Activated CD4-positive, alpha-beta T cell treated with anti-CD3 and anti-CD28 coated beads, Interleukin-2, amount 10 ng/mL, durations not matched to agents 24 days and 14 days (primary cell): ENCODE results near the gene GRIA4. TPM values are rescaled to one million over a fixed set of nuclear protein-coding genes. Genes with fewer than 3 reads are reported as not detected.

Experiments used
- DNase-seq: peaks from one replicate; pipeline ENCODE4 v3.0.0; 2022
- H3K27ac Mint-ChIP-seq: one replicate; pipeline ENCODE4 v1.8.0; 2022; ENCODE audit warnings: mild to moderate bottlenecking, mixed read lengths
- H3K27me3 Mint-ChIP-seq: one replicate; pipeline ENCODE4 v1.8.0; 2022; ENCODE audit warnings: mixed read lengths
- H3K36me3 Mint-ChIP-seq: one replicate; pipeline ENCODE4 v1.8.0; 2022; ENCODE audit warnings: low read depth, mild to moderate bottlenecking, mixed read lengths
- H3K4me1 Mint-ChIP-seq: one replicate; pipeline ENCODE4 v1.8.0; 2021; ENCODE audit warnings: mixed read lengths
- H3K4me3 Mint-ChIP-seq: one replicate; pipeline ENCODE4 v1.8.0; 2022; ENCODE audit warnings: mild to moderate bottlenecking, moderate library complexity, mixed read lengths
- H3K9me3 Mint-ChIP-seq: one replicate; pipeline ENCODE4 v1.8.0; 2021; ENCODE audit warnings: mixed read lengths
- intact Hi-C: fragments of 100-400 bp; cut with micrococcal nuclease; formaldehyde crosslinking; loops from one replicate; pipeline ENCODE4 v1.15.1; 2023
- total RNA-seq: library from RNA; stranded (reverse); gene quantifications from 2 replicates; pipeline ENCODE4 v1.2.3, GENCODE V29; 2022

The GRIA4 gene
- total RNA-seq, 1 donor from 2014 or later: not detected

DNA sequence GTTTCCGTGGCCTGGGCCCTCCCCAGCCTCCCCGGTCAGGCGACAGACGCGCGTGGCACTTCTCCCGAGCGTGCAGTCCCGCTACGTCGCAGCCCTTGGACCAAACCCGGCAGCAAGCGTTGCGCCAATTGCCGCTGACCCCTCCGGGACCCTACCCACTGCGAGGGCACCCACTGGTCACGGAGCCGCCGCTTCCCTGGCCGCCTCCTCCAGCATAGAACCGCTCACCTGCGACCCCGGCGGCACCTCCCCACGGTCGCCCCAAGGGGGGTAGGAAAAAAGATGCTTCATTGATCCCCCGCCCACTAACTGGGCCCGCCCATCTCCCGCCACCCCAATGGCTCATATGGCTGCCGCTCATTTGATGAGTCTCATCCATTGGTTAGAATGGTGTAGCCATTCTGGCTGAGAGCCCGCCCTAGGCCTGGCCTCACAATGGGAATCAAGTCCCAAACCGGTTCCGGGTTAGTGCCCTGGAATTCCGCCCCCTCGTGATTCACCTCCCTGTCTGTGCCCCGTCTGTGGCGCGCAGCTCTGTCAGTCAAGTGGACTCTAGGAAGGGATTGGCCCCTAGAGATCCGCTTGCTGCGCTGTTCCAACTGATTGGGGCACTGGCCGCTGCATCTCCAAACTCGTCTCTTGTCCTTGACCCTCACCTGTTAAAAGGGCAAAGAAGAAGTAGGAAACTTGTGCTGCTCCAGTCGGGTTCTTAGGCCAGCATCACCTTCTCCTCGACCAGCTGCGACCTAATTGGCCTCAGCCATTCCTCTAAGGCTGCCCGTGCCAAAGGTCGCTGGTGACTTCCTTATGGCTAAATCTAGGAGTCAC lies 412.3 kb downstream of the GRIA4 start, which contains the start of gene MSANTD4:
Gene MSANTD4, minus strand, starts transcription at position 274 of the 828 bp plus-strand sequence. CDS start 11,323 bp downstream, outside the sequence.
- Mint-ChIP-seq H3K27me3 (peaks cover 13% of the 10 kb centered on the region), H3K27ac (peak within 1 kb of the TSS; percentile 96), H3K9me3 (peaks cover 29% of the 10 kb centered on the region), H3K36me3 (peaks cover 28% of the 10 kb centered on the region), H3K4me3 (peak within 1 kb of the TSS; percentile 97), H3K4me1 (peaks cover 37% of the 10 kb centered on the region)
- DNase-seq: peak; percentile 99
- intact Hi-C loops: loop anchor here (1.0 to 5.0 kb wide), 3 partner anchors 41 to 1435 kb away; partner anchors contain the start of genes AASDHPPT, CWF19L2 and KBTBD3

DNA sequence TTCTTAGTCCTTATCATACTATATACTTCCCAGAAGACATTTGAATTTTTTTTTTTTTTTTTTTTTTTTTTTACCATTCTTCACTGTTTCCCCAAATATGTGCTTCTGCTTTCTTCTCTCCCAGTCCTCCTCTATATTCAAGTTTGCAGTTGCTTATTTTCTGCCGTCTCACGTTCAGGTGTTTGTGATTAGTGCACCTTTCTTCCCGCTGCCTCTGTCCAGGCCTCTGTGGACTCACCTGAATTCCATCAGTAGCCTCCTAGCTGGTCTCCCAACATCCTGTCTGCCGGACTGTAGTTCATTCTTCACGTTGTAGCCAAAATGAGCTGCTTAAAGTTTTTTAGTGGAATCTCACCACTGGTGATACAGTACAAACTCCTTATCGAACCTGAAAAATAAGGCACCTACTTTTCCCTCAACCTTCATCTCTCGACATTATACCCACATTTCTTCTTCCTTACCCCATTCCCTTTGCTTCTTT lies 413.0 kb downstream of the GRIA4 start:
- H3K4me1 Mint-ChIP-seq: peaks cover 37% of the 10 kb centered on the region
- H3K27me3 Mint-ChIP-seq: peaks cover 15% of the 10 kb centered on the region
- intact Hi-C loops: loop anchor here (1.0 to 5.0 kb wide), 3 partner anchors 40 to 1434 kb away; partner anchors contain the start of genes AASDHPPT, CWF19L2 and KBTBD3
- H3K27ac Mint-ChIP-seq: peak overlapping the region; percentile 96
- H3K9me3 Mint-ChIP-seq: peaks cover 35% of the 10 kb centered on the region
- peaks cover 28% of the 10 kb centered on the region for H3K36me3 Mint-ChIP-seq
- peak; percentile 59 for DNase-seq
- H3K4me3 Mint-ChIP-seq: peak overlapping the region; percentile 97

DNA sequence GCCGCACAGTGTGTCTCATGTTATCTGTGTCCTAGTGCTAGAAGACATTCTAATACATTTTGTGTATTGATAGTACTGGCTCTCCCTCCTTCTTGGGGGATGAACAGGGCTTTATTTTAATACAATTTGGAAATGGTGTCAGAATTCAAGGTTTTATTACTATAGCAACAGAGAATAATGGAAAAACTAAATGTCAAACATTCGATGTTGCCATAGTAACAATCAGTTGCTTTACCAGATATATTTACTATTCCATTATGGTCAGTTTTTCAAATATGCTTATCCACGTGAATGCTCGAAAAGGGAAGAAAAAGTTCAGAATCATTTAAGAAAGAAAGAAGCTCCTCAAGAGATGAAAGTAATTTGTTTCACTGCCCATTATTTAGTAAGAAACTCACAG lies 420.7 kb downstream of the GRIA4 start:
- DNase-seq: no peak
- H3K4me3 Mint-ChIP-seq: no peak overlapping the region
- no peak overlapping the region for H3K27ac Mint-ChIP-seq
- peaks cover 21% of the 10 kb centered on the region for H3K27me3 Mint-ChIP-seq
- intact Hi-C loops: loop anchor here (1.0 kb wide), 1 partner anchor 33 kb away; no protein-coding TSS in a partner anchor
- peaks cover 3% of the 10 kb centered on the region for H3K4me1 Mint-ChIP-seq
- H3K9me3 Mint-ChIP-seq: peaks cover 28% of the 10 kb centered on the region
- H3K36me3 Mint-ChIP-seq: no peaks in the 10 kb centered on the region

DNA sequence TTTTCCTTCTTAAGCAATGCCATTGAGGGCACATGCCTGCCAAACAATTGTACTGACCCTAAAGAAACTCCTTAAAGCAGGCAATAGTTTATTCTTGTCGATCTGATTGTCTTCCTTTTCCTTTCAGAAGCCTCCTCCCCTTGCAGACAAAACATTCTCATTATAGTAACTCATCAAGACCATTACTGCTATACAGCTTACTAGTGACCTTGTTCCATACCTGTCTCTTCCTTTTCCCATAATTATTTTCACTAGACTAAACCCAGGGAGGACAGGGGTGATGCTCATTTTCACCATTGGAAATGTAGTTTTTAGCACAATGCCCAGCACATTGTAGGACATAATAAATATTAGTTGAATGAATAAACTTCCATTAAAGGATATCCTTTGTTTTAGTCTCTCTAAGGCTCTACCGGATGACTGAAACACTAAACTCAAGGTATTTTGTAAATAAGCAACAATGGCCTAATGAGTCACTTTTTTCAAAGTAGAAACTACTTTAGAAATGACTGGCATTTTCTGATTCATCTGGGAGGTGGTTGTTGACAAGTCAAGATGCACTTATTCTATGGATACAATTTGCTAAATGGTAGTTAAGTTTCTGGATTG lies 421.4 kb downstream of the GRIA4 start:
- Mint-ChIP-seq H3K27me3 (peaks cover 18% of the 10 kb centered on the region), H3K4me3 (no peak overlapping the region), H3K27ac (no peak overlapping the region), H3K36me3 (no peaks in the 10 kb centered on the region), H3K9me3 (peaks cover 23% of the 10 kb centered on the region), H3K4me1 (peaks cover 3% of the 10 kb centered on the region)
- no peak for DNase-seq
- intact Hi-C loops: loop anchor here (1.0 kb wide), 1 partner anchor 32 kb away; no protein-coding TSS in a partner anchor
